CD4-positive, CD25-positive, alpha-beta regulatory T cell (primary cell): ENCODE measurements around the gene AMD1. TPM values are rescaled to one million over a fixed set of nuclear protein-coding genes. Genes with fewer than 3 reads are reported as not detected.
A peak's percentile ranks its signal among the peaks of the same experiment; 100 is the strongest.
"Not testable (repeated sequence)": the region's sequence is repeated elsewhere in the genome, so short reads cannot be mapped to it uniquely, and the experiment has no call there.

ENCODE experiments used
- ATAC-seq, 2 donors: fragments of 150-1000 bp; cut with Tn5 transposase; one replicate each; pipeline ENCODE4 v1.10.0; 2021; ENCODE audit warnings: low read depth in 2 of 2, moderate number of reproducible peaks in 2 of 2, moderate library complexity in 1 of 2
- DNase-seq, 3 donors: peaks; one replicate each; pipeline versions ENCODE4 v3.0.0 to v3.0.0-alpha.2; 2012 to 2022; ENCODE audit warnings: mixed read lengths in 1 of 3
- H3K27ac ChIP-seq: one replicate; pipeline ENCODE4 v1.7.0; 2013; ENCODE audit warnings: mild to moderate bottlenecking, low read length; ENCODE audit not compliant: insufficient read depth, poor library complexity, severe bottlenecking
- H3K27me3 ChIP-seq: one replicate; pipeline ENCODE4 v1.7.0; 2013; ENCODE audit warnings: low read length; ENCODE audit not compliant: control insufficient read depth, insufficient read depth
- H3K36me3 ChIP-seq: one replicate; pipeline ENCODE4 v1.7.0; 2013; ENCODE audit warnings: mild to moderate bottlenecking, low read length, moderate library complexity; ENCODE audit not compliant: control insufficient read depth, insufficient read depth
- H3K4me1 ChIP-seq: 2 replicates; pipeline ENCODE4 v1.7.0; 2013; ENCODE audit warnings: mild to moderate bottlenecking, low read length; ENCODE audit not compliant: insufficient read depth, control insufficient read depth, poor library complexity, severe bottlenecking
- H3K4me3 ChIP-seq: one replicate; pipeline ENCODE4 v1.7.0; 2013; ENCODE audit warnings: low read depth, mild to moderate bottlenecking, low read length, moderate library complexity
- H3K9me3 ChIP-seq, 2 experiments: 1 replicate in 1 of 2; 2 replicates in 1 of 2; pipeline ENCODE4 v1.7.0; 2013; ENCODE audit warnings: low read length in 2 of 2, mild to moderate bottlenecking in 1 of 2, moderate library complexity in 1 of 2; ENCODE audit not compliant: control insufficient read depth in 2 of 2
- H3K27ac Mint-ChIP-seq, 3 donors: one replicate each; pipeline ENCODE4 v1.8.0; 2020 to 2022; ENCODE audit warnings: mild to moderate bottlenecking in 3 of 3, mixed read lengths in 3 of 3, moderate library complexity in 2 of 3
- H3K27me3 Mint-ChIP-seq: one replicate; pipeline ENCODE4 v1.8.0; 2022; ENCODE audit warnings: mild to moderate bottlenecking, mixed read lengths
- H3K36me3 Mint-ChIP-seq: one replicate; pipeline ENCODE4 v1.8.0; 2020; ENCODE audit warnings: mixed read lengths
- H3K4me1 Mint-ChIP-seq, 4 donors: one replicate each; pipeline ENCODE4 v1.8.0; 2020 to 2022; ENCODE audit warnings: mixed read lengths in 4 of 4, mild to moderate bottlenecking in 1 of 4
- H3K4me3 Mint-ChIP-seq, 4 donors: one replicate each; pipeline ENCODE4 v1.8.0; 2020 to 2022; ENCODE audit warnings: mild to moderate bottlenecking in 4 of 4, mixed read lengths in 4 of 4, moderate library complexity in 3 of 4
- H3K9me3 Mint-ChIP-seq, 7 donors: one replicate each; pipeline ENCODE4 v1.8.0; 2020 to 2022; ENCODE audit warnings: mixed read lengths in 7 of 7, mild to moderate bottlenecking in 3 of 7, moderate library complexity in 2 of 7
- polyA plus RNA-seq, 4 donors: library from polyadenylated mRNA; unstranded; fragments of 300-500 nt; fragmentation: Illumina TruSeq; gene quantifications; one replicate each; pipeline ENCODE4 v1.2.3, GENCODE V29; 2021
- total RNA-seq: library from RNA; stranded (reverse); gene quantifications from one replicate; pipeline ENCODE4 v1.2.3, GENCODE V29; 2022

The AMD1 gene
- total and polyA plus RNA-seq, 5 donors from 2014 or later, result 60.6 to 133 (median 63.3) TPM

DNA sequence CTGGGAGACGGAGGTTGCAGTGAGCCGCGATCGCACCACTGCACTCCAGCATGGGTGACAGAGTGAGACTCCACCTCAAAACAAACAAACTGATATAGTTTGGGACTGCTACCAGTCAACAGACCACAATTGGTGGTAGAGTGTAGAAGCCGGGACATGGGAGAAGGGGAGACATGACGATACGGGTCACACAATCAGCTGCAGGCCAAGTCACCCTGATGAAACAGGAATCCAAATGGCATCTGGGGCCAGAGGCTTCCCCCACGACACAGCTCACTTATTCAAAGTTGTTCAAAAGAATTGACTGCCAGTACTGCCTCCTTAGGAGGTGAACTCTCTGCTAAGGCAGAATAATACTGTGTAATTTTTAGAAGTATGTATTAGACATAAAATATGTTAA is 27.5 kb downstream of the AMD1 start:
- peaks cover 0 to 18% (median 8%) of the 10 kb centered on the region in 4 donors for H3K4me1 Mint-ChIP-seq

DNA sequence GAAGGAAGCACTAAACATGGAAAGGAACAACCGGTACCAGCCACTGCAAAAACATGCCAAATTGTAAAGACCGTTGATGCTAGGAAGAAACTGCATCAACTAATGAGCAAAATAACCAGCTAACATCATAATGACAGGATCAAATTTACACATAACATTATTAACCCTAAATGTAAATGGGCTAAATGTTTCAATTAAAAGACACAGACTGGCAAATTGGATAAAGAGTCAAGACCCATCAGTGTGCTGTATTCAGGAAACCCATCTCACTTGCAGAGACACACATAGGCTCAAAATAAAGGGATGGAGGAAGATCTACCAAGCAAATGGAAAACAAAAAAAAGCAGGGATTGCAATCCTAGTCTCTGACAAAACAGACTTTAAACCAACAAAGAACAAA is 31.7 kb downstream of the AMD1 start:
- H3K4me1 Mint-ChIP-seq, H3K4me1 ChIP-seq, H3K27me3 ChIP-seq, H3K27ac ChIP-seq, H3K36me3 ChIP-seq, H3K27me3 Mint-ChIP-seq, DNase-seq, H3K4me3 Mint-ChIP-seq, H3K36me3 Mint-ChIP-seq, ATAC-seq, H3K4me3 ChIP-seq, H3K27ac Mint-ChIP-seq: not testable (repeated sequence)
- H3K9me3 Mint-ChIP-seq, result peaks cover 3 to 49% (median 21%) of the 10 kb centered on the region in 7 donors
- peaks cover 4 to 13% of the 10 kb centered on the region in 2 experiments for H3K9me3 ChIP-seq

More for the DNA sequence above, 27.5 kb downstream of the AMD1 start:
- Histone ChIP-seq H3K27ac (no peak overlapping the region), H3K4me1 (no peaks in the 10 kb centered on the region), H3K4me3 (no peak overlapping the region), H3K27me3 (no peaks in the 10 kb centered on the region), H3K36me3 (peaks cover 5% of the 10 kb centered on the region), H3K9me3 (peaks cover 4 to 13% of the 10 kb centered on the region in 2 experiments)
- DNase-seq (no peak), ATAC-seq (no peak)
- peaks cover 3 to 27% (median 9%) of the 10 kb centered on the region in 7 donors for H3K9me3 Mint-ChIP-seq
- H3K36me3 Mint-ChIP-seq, result peaks cover 19% of the 10 kb centered on the region
- no peak overlapping the region for H3K27ac Mint-ChIP-seq
- H3K4me3 Mint-ChIP-seq, result no peak overlapping the region
- no peaks in the 10 kb centered on the region for H3K27me3 Mint-ChIP-seq

DNA sequence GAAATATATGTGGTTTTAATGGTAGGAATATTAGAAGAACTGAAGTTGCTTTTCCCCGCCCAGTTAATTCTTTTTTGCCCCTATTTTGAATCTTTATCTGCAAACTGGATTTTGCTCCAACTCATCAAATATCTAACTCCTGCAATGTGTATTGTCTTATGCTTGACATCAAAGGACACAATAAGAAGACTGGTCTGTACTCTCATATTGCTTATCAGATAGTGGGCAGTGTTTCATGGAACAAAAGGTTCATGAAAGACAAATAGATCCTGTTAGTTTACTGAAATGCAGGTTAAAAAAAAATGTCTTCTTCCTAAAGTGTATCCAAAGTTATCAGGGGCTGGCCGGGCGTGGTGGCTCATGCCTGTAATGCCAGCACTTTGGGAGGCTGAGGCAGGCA is 56.2 kb downstream of the AMD1 start:
- DNase-seq (no peak), ATAC-seq (no peak)
- Mint-ChIP-seq H3K27me3 (no peaks in the 10 kb centered on the region), H3K9me3 (peaks cover 0 to 2% (median 0%) of the 10 kb centered on the region in 7 donors), H3K27ac (peak overlapping the region in 1 of 3 donors; percentile 1), H3K4me3 (no peak overlapping the region), H3K36me3 (no peaks in the 10 kb centered on the region), H3K4me1 (peaks cover 0 to 16% (median 4%) of the 10 kb centered on the region in 4 donors)
- H3K27ac ChIP-seq, result no peak overlapping the region
- no peaks in the 10 kb centered on the region for H3K27me3 ChIP-seq
- H3K9me3 ChIP-seq, result no peaks in the 10 kb centered on the region
- H3K36me3 ChIP-seq, result no peaks in the 10 kb centered on the region
- H3K4me3 ChIP-seq, result no peak overlapping the region
- H3K4me1 ChIP-seq, result no peaks in the 10 kb centered on the region

DNA sequence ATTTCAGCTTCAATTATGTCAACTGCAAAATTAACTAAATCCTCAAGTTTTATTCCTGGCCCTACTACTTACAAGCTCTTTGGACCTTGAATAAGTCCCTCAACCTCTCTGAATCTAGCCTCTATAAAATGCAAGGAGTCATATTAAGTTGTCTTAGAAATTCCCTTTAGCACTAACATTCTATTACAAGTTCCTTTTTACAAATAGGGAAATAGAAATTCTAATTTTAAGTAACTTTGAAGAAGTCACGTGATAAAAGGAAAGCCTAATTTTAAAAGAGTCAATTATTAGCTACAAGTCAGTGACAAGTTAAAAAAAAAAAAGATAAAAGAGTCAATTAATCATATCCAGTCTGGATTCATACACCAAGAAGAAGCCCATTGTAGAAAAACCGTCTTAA is 59.3 kb downstream of the AMD1 start:
- Mint-ChIP-seq H3K4me3 (no peak overlapping the region), H3K36me3 (no peaks in the 10 kb centered on the region), H3K27me3 (no peaks in the 10 kb centered on the region), H3K27ac (no peak overlapping the region), H3K4me1 (peaks cover 0 to 16% (median 5%) of the 10 kb centered on the region in 4 donors), H3K9me3 (peaks cover 0 to 2% (median 0%) of the 10 kb centered on the region in 7 donors)
- no peak for ATAC-seq
- Histone ChIP-seq H3K4me3 (no peak overlapping the region), H3K9me3 (no peaks in the 10 kb centered on the region), H3K36me3 (no peaks in the 10 kb centered on the region), H3K4me1 (no peaks in the 10 kb centered on the region), H3K27ac (no peak overlapping the region), H3K27me3 (no peaks in the 10 kb centered on the region)
- no peak for DNase-seq

DNA sequence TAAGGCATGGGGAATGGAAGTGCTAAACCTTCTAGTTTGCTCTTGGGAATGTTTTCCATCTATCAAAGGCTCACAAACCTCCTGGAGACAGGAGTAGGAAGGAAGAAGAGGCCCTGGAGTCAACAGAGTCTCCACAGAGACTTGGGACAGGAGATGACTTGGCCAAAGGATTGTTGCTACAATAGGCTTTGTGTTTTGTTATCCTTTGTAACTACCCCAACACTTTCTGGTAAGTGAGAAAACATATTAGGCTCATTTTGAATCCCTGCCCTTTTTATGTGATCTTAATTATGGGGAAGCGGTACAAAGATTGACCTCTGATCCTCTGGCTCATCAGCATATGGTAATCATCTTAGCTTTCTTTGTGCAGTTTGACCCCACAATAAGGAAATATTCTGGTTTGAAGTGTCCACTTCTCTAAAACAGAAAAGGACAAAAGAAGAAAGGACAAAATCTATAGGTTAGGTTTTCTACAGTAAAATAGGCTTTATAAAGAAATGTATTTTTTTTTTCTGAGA is 59.9 kb downstream of the AMD1 start:
- Mint-ChIP-seq H3K4me1 (peaks cover 4 to 20% (median 8%) of the 10 kb centered on the region in 4 donors), H3K9me3 (peaks cover 0 to 2% (median 0%) of the 10 kb centered on the region in 7 donors), H3K36me3 (peaks cover 4% of the 10 kb centered on the region), H3K27me3 (no peaks in the 10 kb centered on the region), H3K4me3 (no peak overlapping the region), H3K27ac (no peak overlapping the region)
- ATAC-seq (no peak), DNase-seq (no peak)
- Histone ChIP-seq H3K4me3 (no peak overlapping the region), H3K4me1 (peaks cover 2% of the 10 kb centered on the region), H3K36me3 (no peaks in the 10 kb centered on the region), H3K27me3 (no peaks in the 10 kb centered on the region), H3K27ac (no peak overlapping the region), H3K9me3 (no peaks in the 10 kb centered on the region)

DNA sequence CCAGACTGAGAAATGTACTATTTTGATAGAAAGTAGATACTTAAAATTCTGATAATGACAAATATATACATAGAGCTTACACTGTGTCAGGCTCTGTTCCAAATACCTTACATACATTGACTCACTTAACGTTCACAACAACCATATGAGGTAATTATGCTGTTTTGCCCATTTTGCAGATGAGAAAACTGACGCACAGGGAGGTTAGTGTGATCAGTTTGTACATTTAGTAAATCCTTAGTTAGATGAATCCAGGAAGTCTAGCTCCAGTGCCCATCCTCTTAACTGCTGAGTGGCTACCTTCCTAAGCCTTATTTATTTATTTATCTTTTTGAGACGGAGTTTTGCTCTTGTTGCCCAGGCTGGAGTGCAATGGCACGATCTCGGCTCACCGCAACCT is 60.6 kb downstream of the AMD1 start:
- Mint-ChIP-seq H3K36me3 (peaks cover 4% of the 10 kb centered on the region), H3K27ac (no peak overlapping the region), H3K4me1 (peaks cover 5 to 15% (median 8%) of the 10 kb centered on the region in 4 donors), H3K4me3 (no peak overlapping the region), H3K27me3 (no peaks in the 10 kb centered on the region), H3K9me3 (peaks cover 0 to 2% (median 0%) of the 10 kb centered on the region in 7 donors)
- H3K4me1 ChIP-seq, result peaks cover 2% of the 10 kb centered on the region
- H3K27me3 ChIP-seq, result no peaks in the 10 kb centered on the region
- DNase-seq (no peak), ATAC-seq (no peak)
- no peaks in the 10 kb centered on the region for H3K36me3 ChIP-seq
- H3K27ac ChIP-seq, result no peak overlapping the region
- H3K4me3 ChIP-seq, result no peak overlapping the region
- H3K9me3 ChIP-seq, result no peaks in the 10 kb centered on the region

DNA sequence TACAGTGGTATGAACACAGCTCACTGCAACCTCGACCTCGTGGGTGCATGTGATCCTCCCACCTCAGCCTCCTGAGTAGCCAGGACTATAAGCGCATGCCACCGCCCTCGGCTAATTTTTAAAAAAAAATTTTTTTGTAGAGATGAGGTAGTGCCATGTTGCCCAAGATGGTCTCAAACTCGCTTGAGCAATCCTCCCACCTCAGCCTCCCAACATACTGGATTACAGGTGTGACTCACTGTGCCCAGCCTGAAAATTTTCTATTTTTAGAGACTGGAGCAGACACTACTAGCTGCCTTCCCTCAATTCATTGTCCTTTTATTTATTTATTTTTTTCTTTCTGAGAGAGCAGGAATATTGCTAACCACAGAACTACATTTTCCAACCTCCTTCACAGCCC is 63.6 kb downstream of the AMD1 start:
- no peak for DNase-seq
- peaks cover 4% of the 10 kb centered on the region for H3K36me3 Mint-ChIP-seq
- H3K9me3 ChIP-seq, result no peaks in the 10 kb centered on the region
- H3K4me3 Mint-ChIP-seq, result no peak overlapping the region
- H3K4me3 ChIP-seq, result no peak overlapping the region
- H3K27me3 Mint-ChIP-seq, result no peaks in the 10 kb centered on the region
- no peaks in the 10 kb centered on the region for H3K27me3 ChIP-seq
- H3K27ac ChIP-seq, result no peak overlapping the region
- no peak for ATAC-seq
- peaks cover 0 to 3% (median 0%) of the 10 kb centered on the region in 7 donors for H3K9me3 Mint-ChIP-seq
- H3K27ac Mint-ChIP-seq, result no peak overlapping the region
- H3K4me1 ChIP-seq, result peaks cover 2% of the 10 kb centered on the region
- H3K36me3 ChIP-seq, result no peaks in the 10 kb centered on the region
- H3K4me1 Mint-ChIP-seq, result peaks cover 5 to 7% (median 6%) of the 10 kb centered on the region in 4 donors
